GM21619 (cell line): Measurements from ENCODE around the gene LRRTM2.
"Not testable (repeated sequence)": the region's sequence is repeated elsewhere in the genome, so short reads cannot be mapped to it uniquely, and the experiment has no call there.

Source experiments
- ATAC-seq: cut with Tn5 transposase; IDR thresholded peaks from one replicate; pipeline ENCODE4 v1.9.1; 2021; ENCODE audit not compliant: unreplicated experiment

LRRTM2 gene

DNA sequence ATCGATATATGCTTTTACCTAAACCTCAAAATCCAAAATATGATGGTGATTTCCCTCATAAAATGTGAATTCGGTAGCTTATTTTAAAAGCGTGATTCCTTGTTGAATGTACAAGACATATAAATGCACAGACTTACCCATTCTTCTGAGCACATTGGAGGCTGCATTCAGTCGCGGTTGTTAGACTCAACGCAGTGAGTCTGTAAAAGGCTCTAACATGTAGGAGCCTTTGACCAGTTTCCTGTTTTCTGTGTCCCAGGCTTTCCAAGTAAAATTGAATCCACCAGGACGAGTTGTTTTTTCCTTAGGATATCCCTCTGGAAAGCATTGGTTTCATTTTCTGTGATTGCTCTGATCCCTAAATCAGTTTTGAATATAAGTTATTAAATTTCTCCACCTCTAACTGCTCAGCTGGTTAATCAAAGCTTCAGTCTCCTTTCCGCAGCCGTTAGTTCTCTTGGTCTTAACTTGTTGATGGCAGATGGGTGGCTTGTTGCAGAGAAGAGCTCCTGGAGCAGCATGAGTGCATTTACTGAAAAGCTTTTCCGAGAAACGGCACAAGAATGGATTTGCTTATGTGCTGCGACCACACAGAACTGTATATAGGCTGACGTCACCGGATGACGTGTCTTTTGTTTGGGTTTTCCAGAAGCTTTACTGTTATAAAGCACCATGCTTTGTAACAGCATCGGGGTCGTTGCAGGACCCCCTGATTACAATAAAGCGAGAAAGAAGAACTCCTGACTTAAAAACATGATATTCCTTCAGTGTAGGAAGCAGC lies at the start of gene LRRTM2:
TSS of gene LRRTM2 (minus strand) at position 565 of the 781 bp plus-strand sequence. CDS start at position 141, 424 bp downstream.
- ATAC-seq: no peak

DNA sequence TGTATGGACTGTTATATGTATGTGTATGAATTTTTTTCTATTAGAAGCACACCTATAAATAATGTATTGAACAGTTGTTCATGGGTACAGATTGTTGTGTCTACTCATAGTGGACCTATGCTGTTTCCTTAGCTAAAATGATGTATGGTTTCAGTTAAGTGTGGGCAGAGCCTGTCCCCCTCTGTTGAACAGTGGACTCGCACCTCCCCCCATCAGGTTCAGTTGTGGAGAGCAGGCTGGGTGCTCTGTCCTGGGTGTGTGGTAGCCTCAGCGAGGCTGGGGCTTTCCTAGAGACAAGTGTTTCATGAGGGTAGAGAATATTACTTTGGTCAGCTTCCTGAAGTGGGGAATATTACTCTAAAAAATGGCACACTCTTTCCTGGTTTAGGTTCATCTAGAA lies 47.4 kb upstream of the LRRTM2 start:
- ATAC-seq: no peak

GRCh38 chr5:138921362-138921761 lies 46.2 kb upstream of the LRRTM2 start:
- not testable (repeated sequence) for ATAC-seq

DNA sequence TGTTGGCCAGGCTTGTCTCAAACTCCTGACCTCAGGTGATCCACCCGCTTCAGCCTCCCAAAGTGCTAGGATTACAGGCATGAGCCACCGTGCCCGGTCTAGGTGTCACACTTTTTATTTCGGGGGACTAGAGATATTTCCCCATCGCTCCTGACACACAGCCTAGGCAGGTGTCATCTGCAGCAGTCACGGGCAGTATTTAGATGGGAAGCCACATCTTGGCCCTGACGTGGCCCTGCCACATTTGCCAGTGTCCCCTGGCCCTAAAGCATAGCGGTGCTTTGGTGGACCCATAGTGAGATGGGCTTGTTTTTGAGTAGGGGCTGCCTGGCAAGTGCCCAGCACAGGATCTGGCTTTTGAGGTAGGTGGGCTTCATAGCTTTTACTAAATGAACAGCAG lies 45.0 kb upstream of the LRRTM2 start:
- no peak for ATAC-seq

DNA sequence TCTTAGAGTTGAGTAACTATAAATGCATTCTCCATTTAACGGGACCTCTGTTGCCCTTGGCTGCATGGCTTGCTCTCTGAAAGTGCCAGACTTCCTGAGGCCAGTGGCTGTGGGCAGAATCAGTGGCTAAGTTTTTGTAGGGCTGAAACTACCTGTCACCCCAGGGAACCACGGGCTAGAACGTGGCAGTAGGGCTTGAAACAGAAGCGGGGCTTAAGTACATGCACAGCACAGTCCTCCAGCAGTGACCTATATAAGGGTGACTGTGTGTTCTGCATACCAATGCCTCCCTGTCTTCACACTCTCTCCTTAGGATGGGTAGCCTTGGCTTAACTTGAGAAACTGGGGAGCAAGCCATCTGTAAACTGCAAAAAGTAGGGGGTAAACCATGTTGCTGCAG lies 43.6 kb upstream of the LRRTM2 start:
- ATAC-seq: no peak

DNA sequence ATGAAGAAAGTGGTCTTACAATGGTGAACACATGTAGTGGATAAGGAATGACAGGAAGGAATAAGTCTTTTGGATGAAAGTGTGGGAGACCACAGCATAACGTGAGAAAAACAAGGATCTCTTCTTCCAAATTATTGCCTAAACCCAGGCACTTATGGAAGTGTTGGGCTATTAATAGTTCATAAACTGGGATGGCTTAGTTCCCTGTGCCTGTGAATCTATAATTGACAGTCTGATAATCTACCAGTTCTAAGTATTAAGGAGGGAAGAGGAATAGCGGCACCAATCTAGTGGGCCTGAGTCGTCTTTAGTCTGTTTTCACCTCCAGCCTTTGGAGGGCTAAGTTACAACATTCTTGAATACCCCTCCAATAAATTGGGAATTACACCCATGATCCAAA lies 39.2 kb upstream of the LRRTM2 start:
- no peak for ATAC-seq

GRCh38 chr5:138913773-138914172 lies 38.6 kb upstream of the LRRTM2 start:
- ATAC-seq: no peak

GRCh38 chr5:138912093-138912492 lies 37.0 kb upstream of the LRRTM2 start:
- no peak for ATAC-seq

GRCh38 chr5:138911441-138911840 lies 36.3 kb upstream of the LRRTM2 start:
- no peak for ATAC-seq

GRCh38 chr5:138910546-138911185 lies 35.5 kb upstream of the LRRTM2 start:
- ATAC-seq: no peak

DNA sequence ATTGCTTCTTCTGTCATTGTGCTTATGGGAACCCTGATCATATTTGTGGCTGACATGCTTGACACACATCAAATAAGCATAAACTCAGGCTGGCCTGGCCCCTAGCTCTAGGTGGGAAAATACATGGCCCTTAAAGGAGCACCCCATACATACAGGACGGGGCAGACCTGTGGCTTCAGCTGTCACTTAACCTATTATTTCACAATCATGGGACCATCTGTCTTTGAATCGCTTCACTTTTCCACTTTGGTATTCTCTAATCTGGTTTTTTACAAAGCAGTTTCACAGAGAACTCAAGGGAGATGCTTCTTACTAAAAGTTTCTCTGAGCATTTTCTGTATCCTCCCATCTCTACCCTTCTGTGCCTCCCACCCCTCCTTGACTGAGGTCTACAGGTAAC lies 34.6 kb upstream of the LRRTM2 start:
- no peak for ATAC-seq

GRCh38 chr5:138905541-138905940 lies 30.4 kb upstream of the LRRTM2 start:
- no peak for ATAC-seq

DNA sequence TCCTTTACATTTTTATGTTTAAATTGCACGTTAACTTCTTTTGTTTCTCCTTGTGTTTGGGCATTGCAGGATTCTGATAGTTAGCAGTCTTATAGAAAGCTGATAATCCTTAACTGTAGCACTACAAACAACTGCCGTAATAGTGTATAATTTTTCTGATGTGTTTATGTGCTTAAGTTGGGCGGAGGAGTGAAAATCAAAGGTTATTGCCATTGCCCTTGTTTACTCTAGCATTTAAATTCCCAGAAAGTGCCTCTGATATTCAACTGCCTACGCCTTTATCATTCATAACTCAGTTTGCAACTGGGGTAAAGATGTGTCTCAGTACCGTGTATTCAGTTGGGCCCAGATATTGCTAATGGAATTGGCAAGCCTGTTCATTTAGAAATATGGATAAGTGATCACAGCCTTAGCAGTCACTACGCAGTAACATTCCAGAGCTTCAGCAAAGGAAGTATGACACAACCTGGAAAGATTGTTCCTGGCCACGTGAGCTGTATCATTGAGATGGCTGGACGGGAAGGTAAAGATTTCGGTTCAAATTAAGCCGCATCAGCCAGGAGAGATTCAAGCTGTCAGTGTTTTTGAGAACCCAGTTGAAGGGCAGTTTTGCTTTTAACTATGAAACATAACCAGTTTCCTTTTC lies 28.1 kb upstream of the LRRTM2 start:
- ATAC-seq: no peak

GRCh38 chr5:138901716-138902115 lies 26.6 kb upstream of the LRRTM2 start:
- no peak for ATAC-seq

DNA sequence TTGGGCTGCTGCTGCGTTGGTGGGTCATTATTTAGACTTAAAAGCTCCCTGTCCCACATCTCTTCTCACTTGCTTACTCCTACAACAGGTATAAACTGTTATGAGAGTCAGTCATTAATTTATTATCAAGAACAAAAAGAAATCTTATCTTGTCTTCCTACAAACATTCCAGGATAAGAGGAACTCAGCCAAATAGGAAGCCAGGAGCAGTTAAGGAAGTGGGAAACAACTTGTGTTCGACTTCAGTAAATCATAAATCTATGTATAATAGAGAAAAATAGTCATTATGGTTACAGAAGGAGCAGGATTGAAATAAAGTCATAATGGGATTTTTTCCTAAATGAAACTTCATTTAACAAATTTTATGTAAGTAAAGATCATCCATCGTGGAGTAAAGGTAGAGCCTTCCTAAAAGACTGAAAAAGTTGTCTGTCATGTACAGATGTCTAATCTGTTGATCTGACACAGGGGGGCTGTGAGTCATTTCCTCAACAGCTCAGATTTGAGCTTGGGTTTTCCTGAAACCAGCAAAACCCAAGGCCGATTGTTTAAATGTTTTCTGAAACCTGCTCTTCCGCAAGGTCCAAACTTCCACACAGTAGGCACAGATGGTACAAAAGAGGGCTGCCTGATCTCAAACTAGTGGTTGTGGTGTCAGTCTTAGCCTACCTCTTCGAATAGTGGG lies 25.3 kb upstream of the LRRTM2 start:
- no peak for ATAC-seq

GRCh38 chr5:138898742-138899141 lies 23.6 kb upstream of the LRRTM2 start:
- no peak for ATAC-seq

GRCh38 chr5:138898299-138898698 lies 23.2 kb upstream of the LRRTM2 start:
- ATAC-seq: no peak

- ATAC-seq: no peak
These were observed 20.8 kb upstream of the LRRTM2 start for GRCh38 chr5:138895918-138896317.

- ATAC-seq: no peak
These were observed 15.5 kb upstream of the LRRTM2 start for GRCh38 chr5:138890644-138891043.

DNA sequence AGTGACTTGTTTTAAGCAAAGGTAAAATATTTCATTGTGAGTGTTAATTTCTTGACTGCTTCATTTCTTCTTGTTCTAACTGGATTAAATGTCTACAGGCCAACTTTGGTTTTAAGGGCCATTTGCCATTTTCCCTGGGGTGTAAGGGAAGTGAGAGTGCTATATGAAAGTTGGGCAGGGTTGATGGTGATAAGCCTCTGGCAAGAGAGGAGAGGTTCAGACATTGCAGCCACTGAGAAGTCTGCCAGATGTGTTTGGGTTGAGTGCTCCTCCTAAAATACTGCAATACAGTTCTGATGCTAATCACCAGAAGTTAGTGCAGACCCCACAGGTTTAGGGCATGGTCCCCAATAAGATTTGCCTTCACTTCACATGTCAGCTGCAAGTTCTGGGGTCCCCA lies 14.9 kb upstream of the LRRTM2 start:
- no peak for ATAC-seq

DNA sequence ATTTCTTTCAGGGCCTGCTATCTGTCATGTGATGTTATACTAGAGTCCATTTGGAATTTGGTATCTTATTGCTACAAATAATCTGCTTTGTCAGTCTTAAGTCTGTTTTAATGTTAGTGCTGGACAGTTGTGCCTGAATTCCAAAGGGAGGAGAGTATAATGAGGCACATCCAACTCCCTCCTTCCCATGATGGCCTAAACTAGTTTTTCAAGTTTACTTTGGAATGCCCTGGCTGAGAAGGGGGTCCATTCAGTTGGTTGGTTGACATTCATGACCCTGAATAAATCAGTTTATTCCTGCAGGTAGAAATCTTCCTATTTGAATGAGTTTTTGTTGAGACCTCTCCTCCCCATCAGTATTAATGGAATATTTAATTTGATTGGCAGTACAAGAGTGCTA lies 9.4 kb upstream of the LRRTM2 start:
- no peak for ATAC-seq

- ATAC-seq: no peak
These were observed 9.0 kb upstream of the LRRTM2 start for GRCh38 chr5:138884094-138884493.
